GM12892 (cell line): ENCODE measurements around the gene OSBPL3.
A peak's percentile ranks its signal among the peaks of the same experiment; 100 is the strongest.

Experiments used
- DNase-seq: peaks from one replicate; pipeline ENCODE4 v3.0.0; 2011; ENCODE audit not compliant: insufficient read length
- FAIRE-seq: peaks from 2 replicates; lab custom pipeline; 2011; peaks lifted over from hg19 to GRCh38; lab: Jason Lieb, UNC
- POLR2A ChIP-seq: IDR thresholded peaks from 2 replicates; pipeline ENCODE4 v1.6.1; 2011; ENCODE audit warnings: low read depth, low read length, control low read depth
- POLR2AphosphoS5 ChIP-seq: IDR thresholded peaks from 2 replicates; pipeline ENCODE4 v1.6.1; 2011; ENCODE audit warnings: low read depth, low read length, control low read depth
- TAF1 ChIP-seq: IDR thresholded peaks from 2 replicates; pipeline ENCODE4 v1.6.1; 2011; ENCODE audit warnings: low read depth, mild to moderate bottlenecking, control low read depth, low read length, borderline replicate concordance

Gene OSBPL3

GRCh38 chr7:24769014-24769830, 210.8 kb downstream of the OSBPL3 start:
- FAIRE-seq (peak; percentile 36), DNase-seq (no peak)
- TF ChIP-seq POLR2A (no peak), POLR2AphosphoS5 (no peak), TAF1 (no peak)

GRCh38 chr7:24767878-24768569, 212.0 kb downstream of the OSBPL3 start:
- no peak for TF ChIP-seq POLR2A
- TF ChIP-seq TAF1, result no peak
- no peak for FAIRE-seq
- DNase-seq, result no peak

GRCh38 chr7:24764972-24765744, 214.8 kb downstream of the OSBPL3 start:
- TF ChIP-seq POLR2AphosphoS5 (no peak), TAF1 (no peak), POLR2A (no peak)
- FAIRE-seq (no peak), DNase-seq (no peak)

- TF ChIP-seq POLR2A (no peak), POLR2AphosphoS5 (no peak), TAF1 (no peak)
- DNase-seq, result no peak
Observed at GRCh38 chr7:24764011-24764410, 216.0 kb downstream of the OSBPL3 start.

GRCh38 chr7:24763303-24763901, 216.6 kb downstream of the OSBPL3 start:
- no peak for DNase-seq
- no peak for TF ChIP-seq TAF1
- no peak for TF ChIP-seq POLR2AphosphoS5
- no peak for TF ChIP-seq POLR2A
- FAIRE-seq, result no peak

More at GRCh38 chr7:24764011-24764410, 216.0 kb downstream of the OSBPL3 start:
- no peak for FAIRE-seq

- TF ChIP-seq POLR2AphosphoS5, result no peak
- DNase-seq (no peak), FAIRE-seq (no peak)
Observed at GRCh38 chr7:24762771-24763170, 217.2 kb downstream of the OSBPL3 start.

- no peak for FAIRE-seq
Observed at GRCh38 chr7:24760968-24761367, 219.0 kb downstream of the OSBPL3 start.

GRCh38 chr7:24757353-24758275, 222.4 kb downstream of the OSBPL3 start, which contains the start of gene GSDME:
Gene GSDME (minus strand): TSS chr7:24757464. CDS start chr7:24749774, 7,690 bp downstream.
- DNase-seq (peak; percentile 53), FAIRE-seq (peak; percentile 63)

More at GRCh38 chr7:24760968-24761367, 219.0 kb downstream of the OSBPL3 start:
- TF ChIP-seq POLR2AphosphoS5 (no peak), TAF1 (no peak), POLR2A (no peak)
- no peak for DNase-seq

GRCh38 chr7:24756545-24757352, 223.2 kb downstream of the OSBPL3 start:
- FAIRE-seq, result no peak
- 0 out of 2 replicates have a peak, but pooled peaks have one; percentile 37 for TF ChIP-seq POLR2AphosphoS5
- TF ChIP-seq POLR2A, result no peak
- TF ChIP-seq TAF1, result no peak
- DNase-seq, result no peak

More at GRCh38 chr7:24757353-24758275, 222.4 kb downstream of the OSBPL3 start, which contains the start of gene GSDME:
- TF ChIP-seq POLR2A, result peak; percentile 73; the same call in 1 of the 2 replicates
- TF ChIP-seq POLR2AphosphoS5, result 0 out of 2 replicates have a peak, but pooled peaks have one; percentile 35
- no peak; the same call in 1 of the 2 replicates for TF ChIP-seq TAF1
